A549 (cell line): ENCODE data around the gene MSGN1. TPM values are rescaled to one million over a fixed set of nuclear protein-coding genes. Genes with fewer than 3 reads are reported as not detected.
A peak's percentile ranks its signal among the peaks of the same experiment; 100 is the strongest.

Experiments
- ATAC-seq, 2 experiments: fragments of 200-7000 bp in 1 of 2; fragments of >200 bp in 1 of 2; cut with Nextera tagmentation in 1 of 2; cut with Tn5 transposase in 1 of 2; 3 replicates each; pipeline versions ENCODE4 v1.8.0 to v1.9.1; 2018 to 2020; ENCODE audit warnings: mild to moderate bottlenecking in 1 of 2, moderate library complexity in 1 of 2
- CTCF ChIA-PET: fragments of 300-600 bp; sonication (Branson Sonifier 250); formaldehyde crosslinking; extraction: SDS; loops from one replicate; lab custom pipeline; 2021; ENCODE audit warnings: antibody characterized with exemption, inconsistent platforms; lab: Yijun Ruan, JAX
- POLR2A ChIA-PET: fragments of 350-600 bp; formaldehyde crosslinking; extraction: SDS; loops from one replicate; lab custom pipeline; 2021; ENCODE audit warnings: antibody characterized with exemption, inconsistent platforms; lab: Yijun Ruan, JAX
- DNase-seq, 2 experiments: peaks; one replicate each; pipeline versions ENCODE4 v3.0.0 to v3.0.0-alpha.2; 2011 to 2016; ENCODE audit warnings: low read depth in 1 of 2, low spot score in 1 of 2
- FAIRE-seq: peaks from 2 replicates; lab custom pipeline; 2011; peaks lifted over from hg19 to GRCh38; lab: Jason Lieb, UNC
- H3K27ac ChIP-seq, 2 experiments: fragments of >200 bp; sonication (Bioruptor Twin); formaldehyde crosslinking; 3 replicates each; pipeline ENCODE4 v1.5.1; 2016 to 2017
- H3K4me1 ChIP-seq: fragments of >200 bp; sonication (Bioruptor Twin); formaldehyde crosslinking; 3 replicates; pipeline ENCODE4 v1.6.1; 2016
- H3K4me2 ChIP-seq: fragments of >200 bp; sonication (Bioruptor Twin); formaldehyde crosslinking; 3 replicates; pipeline ENCODE4 v1.6.1; 2016
- H3K4me3 ChIP-seq: fragments of >200 bp; sonication (Bioruptor Twin); formaldehyde crosslinking; 3 replicates; pipeline ENCODE4 v1.5.1; 2016
- H3K9me3 ChIP-seq: fragments of >200 bp; sonication (Bioruptor Twin); formaldehyde crosslinking; 3 replicates; pipeline ENCODE4 v1.6.1; 2016
- CTCF ChIP-seq: fragments of >200 bp; sonication (Bioruptor Twin); formaldehyde crosslinking; IDR thresholded peaks from 3 replicates; pipeline ENCODE4 v1.5.1; 2016
- EHF ChIP-seq: fragments of 250-450 bp; sonication (Bioruptor Pico); IDR thresholded peaks from 2 replicates; pipeline ENCODE4 v1.5.0; 2020; ENCODE audit warnings: mild to moderate bottlenecking
- EHMT2 ChIP-seq: fragments of 200-600 bp; sonication (generic); IDR thresholded peaks from 2 replicates; pipeline ENCODE4 v1.6.1; 2016; ENCODE audit warnings: antibody characterized with exemption, low read depth, mild to moderate bottlenecking, moderate library complexity
- ESRRA ChIP-seq: fragments of 150-350 bp; IDR thresholded peaks from 2 replicates; pipeline ENCODE4 v1.6.1; 2014; ENCODE audit warnings: mild to moderate bottlenecking, low read length, borderline replicate concordance
- FOSL2 ChIP-seq, 2 experiments: fragments of 450-650 bp in 1 of 2; fragments of >200 bp in 1 of 2; sonication (Bioruptor Twin) in 1 of 2; formaldehyde crosslinking; IDR thresholded peaks; 2 replicates each; pipeline versions ENCODE4 v1.5.0 to v1.6.1; 2016 to 2020; ENCODE audit warnings: mild to moderate bottlenecking in 1 of 2, moderate library complexity in 1 of 2
- FOXS1 ChIP-seq: fragments of 250-450 bp; sonication (Bioruptor Pico); IDR thresholded peaks from 2 replicates; pipeline ENCODE4 v1.5.0; 2020; ENCODE audit warnings: mild to moderate bottlenecking, moderate library complexity
- HOXB13 ChIP-seq: fragments of 250-450 bp; sonication (Bioruptor Pico); IDR thresholded peaks from 2 replicates; pipeline ENCODE4 v1.5.0; 2020; ENCODE audit warnings: low read depth, mild to moderate bottlenecking, moderate library complexity
- HOXB5 ChIP-seq: fragments of 250-450 bp; sonication (Bioruptor Pico); IDR thresholded peaks from 2 replicates; pipeline ENCODE4 v1.5.0; 2020; ENCODE audit warnings: mild to moderate bottlenecking, moderate library complexity
- JUN ChIP-seq, 2 experiments: fragments of >200 bp; sonication (Bioruptor Twin); formaldehyde crosslinking; IDR thresholded peaks; 2 replicates in 1 of 2; 3 replicates in 1 of 2; pipeline ENCODE4 v1.6.1; 2016 to 2017
- KDM5A ChIP-seq: fragments of 200-600 bp; sonication (generic); IDR thresholded peaks from 2 replicates; pipeline ENCODE4 v1.6.1; 2016; ENCODE audit warnings: antibody characterized with exemption, mild to moderate bottlenecking
- MAZ ChIP-seq: fragments of 150-350 bp; IDR thresholded peaks from 2 replicates; pipeline ENCODE4 v1.6.1; 2014; ENCODE audit warnings: antibody characterized with exemption, low read depth, low read length, borderline replicate concordance
- PBX3 ChIP-seq: IDR thresholded peaks from 2 replicates; pipeline ENCODE4 v1.6.1; 2012
- POLR2AphosphoS2 ChIP-seq: conservative IDR thresholded peaks from 2 replicates; pipeline ENCODE4 v1.6.1; 2012; ENCODE audit warnings: low read length, improper control_type of control experiment, inconsistent platforms
- RAD21 ChIP-seq, 2 experiments: fragments of >200 bp in 1 of 2; sonication (Bioruptor Twin) in 1 of 2; formaldehyde crosslinking in 1 of 2; IDR thresholded peaks in 1 of 2; conservative IDR thresholded peaks in 1 of 2; 2 replicates in 1 of 2; 3 replicates in 1 of 2; pipeline ENCODE4 v1.6.1; 2012 to 2018; ENCODE audit warnings: inconsistent platforms in 1 of 2
- RARB ChIP-seq: fragments of 250-450 bp; sonication (Bioruptor Pico); IDR thresholded peaks from 2 replicates; pipeline ENCODE4 v1.8.0; 2021; ENCODE audit warnings: mild to moderate bottlenecking, moderate library complexity
- SMC3 ChIP-seq: fragments of >200 bp; sonication (Bioruptor Twin); formaldehyde crosslinking; IDR thresholded peaks from 3 replicates; pipeline ENCODE4 v1.6.1; 2018; ENCODE audit warnings: inconsistent platforms
- TP53 ChIP-seq: fragments of 250-450 bp; sonication (Bioruptor Pico); IDR thresholded peaks from 2 replicates; pipeline ENCODE4 v1.5.0; 2021; ENCODE audit warnings: mild to moderate bottlenecking, moderate library complexity
- ZC3H11A ChIP-seq: fragments of 450-650 bp; IDR thresholded peaks from 2 replicates; pipeline ENCODE4 v1.6.1; 2014; ENCODE audit warnings: antibody characterized with exemption, mild to moderate bottlenecking
- WGBS: methylation state at CpG from one replicate; pipeline ENCODE4 v1.1.6; 2017; ENCODE audit errors: missing lambda C conversion rate; 5-methylcytosine and 5-hydroxymethylcytosine counted together
- polyA plus RNA-seq, 4 experiments: library from polyadenylated mRNA; depleted of rRNA in 3 of 4; stranded (reverse); fragments of >200 nt; fragmentation: RNase III in 1 of 4; extraction: RNeasy Plus Mini Kit Qiagen cat#74134 plus additional on column Dnase treatment in 1 of 4; gene quantifications; 2 replicates in 3 of 4; 3 replicates in 1 of 4; pipeline ENCODE4 v1.2.3, GENCODE V29; 2011 to 2017
- TF ChIP-seq, protein P1 (sequence below): fragments of >200 bp; sonication (Bioruptor Twin); formaldehyde crosslinking; IDR thresholded peaks from 3 replicates; pipeline ENCODE4 v1.6.1; 2016
- TF ChIP-seq, protein P2 (sequence below): fragments of 250-450 bp; sonication (Bioruptor Pico); IDR thresholded peaks from 2 replicates; pipeline ENCODE4 v1.5.0; 2021; ENCODE audit warnings: mild to moderate bottlenecking, moderate library complexity, borderline replicate concordance

The MSGN1 gene
- polyA plus RNA-seq, 2 of the 4 experiments (the other 2 are of a cell fraction): not detected

DNA sequence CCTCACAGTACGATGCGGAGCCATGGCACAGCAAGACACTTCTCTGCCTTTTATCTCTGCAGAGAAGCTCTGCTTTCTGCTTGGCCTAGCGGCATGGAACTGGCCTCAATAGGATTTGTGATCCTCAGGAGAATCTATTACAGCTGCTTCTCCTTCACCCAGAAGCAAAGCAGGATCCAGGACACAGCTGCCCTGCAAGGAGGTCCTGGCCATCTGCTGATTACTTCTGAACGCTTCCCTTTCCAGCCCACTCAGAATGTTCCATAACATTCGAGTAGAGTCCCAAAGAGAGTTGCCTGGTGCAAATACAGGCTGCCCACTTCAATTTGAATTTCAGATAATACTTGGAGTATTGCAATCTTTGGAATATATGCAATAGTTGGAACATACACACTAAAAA lies 33.0 kb downstream of the MSGN1 start:
- TF ChIP-seq HOXB13 (CRISPR knock-in tag) (no peak), HOXB5 (CRISPR knock-in tag) (no peak), FOXS1 (no peak), ESRRA (no peak), POLR2AphosphoS2 (no peak), EHF (CRISPR knock-in tag) (no peak), KDM5A (no peak), TP53 (CRISPR knock-in tag) (no peak), PBX3 (no peak), FOSL2 (IDR thresholded peaks at IDR 0.05) (no peak), FOSL2 (CRISPR knock-in tag; IDR thresholded peaks at IDR 0.05) (no peak), ZC3H11A (no peak)
- TF ChIP-seq, protein P1, sequence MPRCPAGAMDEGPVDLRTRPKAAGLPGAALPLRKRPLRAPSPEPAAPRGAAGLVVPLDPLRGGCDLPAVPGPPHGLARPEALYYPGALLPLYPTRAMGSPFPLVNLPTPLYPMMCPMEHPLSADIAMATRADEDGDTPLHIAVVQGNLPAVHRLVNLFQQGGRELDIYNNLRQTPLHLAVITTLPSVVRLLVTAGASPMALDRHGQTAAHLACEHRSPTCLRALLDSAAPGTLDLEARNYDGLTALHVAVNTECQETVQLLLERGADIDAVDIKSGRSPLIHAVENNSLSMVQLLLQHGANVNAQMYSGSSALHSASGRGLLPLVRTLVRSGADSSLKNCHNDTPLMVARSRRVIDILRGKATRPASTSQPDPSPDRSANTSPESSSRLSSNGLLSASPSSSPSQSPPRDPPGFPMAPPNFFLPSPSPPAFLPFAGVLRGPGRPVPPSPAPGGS: no peak
- POLR2A ChIA-PET: no interaction called here
- FAIRE-seq: no peak
- CTCF ChIA-PET: interaction anchor here (0.8 to 10.0 kb wide), 4 partner anchors 8 to 556 kb away, joined by 3 to 156 read pairs (median 4); no protein-coding TSS in a partner anchor
- WGBS: 63% methylated on average over 5 of the region's 5 CpGs
- Histone ChIP-seq H3K4me2 (no peak overlapping the region), H3K9me3 (no peaks in the 10 kb centered on the region), H3K4me1 (no peaks in the 10 kb centered on the region), H3K27ac (no peak overlapping the region), H3K4me3 (no peak overlapping the region)
- DNase-seq: no peak
- no peak for ATAC-seq

- Histone ChIP-seq H3K4me3 (no peak overlapping the region), H3K4me1 (no peaks in the 10 kb centered on the region), H3K4me2 (no peak overlapping the region), H3K27ac (no peak overlapping the region), H3K9me3 (no peaks in the 10 kb centered on the region)
- TF ChIP-seq EHMT2 (no peak), RARB (CRISPR knock-in tag) (no peak), TP53 (CRISPR knock-in tag) (no peak), JUN (IDR thresholded peaks at IDR 0.05) (no peak)
- TF ChIP-seq, protein P2, sequence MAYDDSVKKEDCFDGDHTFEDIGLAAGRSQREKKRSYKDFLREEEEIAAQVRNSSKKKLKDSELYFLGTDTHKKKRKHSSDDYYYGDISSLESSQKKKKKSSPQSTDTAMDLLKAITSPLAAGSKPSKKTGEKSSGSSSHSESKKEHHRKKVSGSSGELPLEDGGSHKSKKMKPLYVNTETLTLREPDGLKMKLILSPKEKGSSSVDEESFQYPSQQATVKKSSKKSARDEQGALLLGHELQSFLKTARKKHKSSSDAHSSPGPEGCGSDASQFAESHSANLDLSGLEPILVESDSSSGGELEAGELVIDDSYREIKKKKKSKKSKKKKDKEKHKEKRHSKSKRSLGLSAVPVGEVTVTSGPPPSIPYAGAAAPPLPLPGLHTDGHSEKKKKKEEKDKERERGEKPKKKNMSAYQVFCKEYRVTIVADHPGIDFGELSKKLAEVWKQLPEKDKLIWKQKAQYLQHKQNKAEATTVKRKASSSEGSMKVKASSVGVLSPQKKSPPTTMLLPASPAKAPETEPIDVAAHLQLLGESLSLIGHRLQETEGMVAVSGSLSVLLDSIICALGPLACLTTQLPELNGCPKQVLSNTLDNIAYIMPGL (CRISPR knock-in tag): no peak
- POLR2A ChIA-PET: no interaction called here
- DNase-seq (no peak), FAIRE-seq (no peak), ATAC-seq (no peak)
- CTCF ChIA-PET: interaction anchor here (0.7 to 10.0 kb wide), 6 partner anchors 9 to 541 kb away, joined by 3 to 156 read pairs (median 3); no protein-coding TSS in a partner anchor
- WGBS: 58% methylated on average over 4 of the region's 4 CpGs
Observed at GRCh38 chr2:17850151-17850550, 33.9 kb downstream of the MSGN1 start.

GRCh38 chr2:17851731-17852585 lies 35.7 kb downstream of the MSGN1 start:
- TF ChIP-seq SMC3 (peak; percentile 98), JUN (IDR thresholded peaks at IDR 0.05) (no peak), MAZ (no peak), RAD21 (conservative IDR thresholded peaks at IDR 0.05 in 1 of 2, IDR thresholded peaks at IDR 0.05 in 1 of 2) (peak; percentile 96 to 98), FOSL2 (IDR thresholded peaks at IDR 0.05) (no peak), FOSL2 (CRISPR knock-in tag; IDR thresholded peaks at IDR 0.05) (peak; percentile 83), CTCF (peak; percentile 94)
- TF ChIP-seq, protein P2 (CRISPR knock-in tag): no peak
- ATAC-seq (peak; percentile 79 to 91), DNase-seq (peak; percentile 64 to 71), FAIRE-seq (no peak)
- H3K9me3 ChIP-seq: no peaks in the 10 kb centered on the region
- H3K27ac ChIP-seq: no peak overlapping the region
- CTCF ChIA-PET: interaction anchor here (0.6 to 10.0 kb wide), 16 partner anchors 8 to 536 kb away, joined by 3 to 156 read pairs (median 3); no protein-coding TSS in a partner anchor
- WGBS: 18% methylated on average over 9 of the region's 9 CpGs
- POLR2A ChIA-PET: no interaction called here
- no peak overlapping the region for H3K4me3 ChIP-seq
- peak overlapping the region; percentile 37 for H3K4me2 ChIP-seq
- no peaks in the 10 kb centered on the region for H3K4me1 ChIP-seq
